Stimulated activated CD4-positive, alpha-beta T cell treated with anti-CD3 and anti-CD28 coated beads, Interleukin-4, amount 100 ng/mL, for 4 hours (primary cell): ENCODE data around the gene MRGPRX3.

Experiments
- DNase-seq, 2 experiments: peaks; one replicate each; pipeline ENCODE4 v3.0.0-alpha.2; 2020

The MRGPRX3 gene

DNA sequence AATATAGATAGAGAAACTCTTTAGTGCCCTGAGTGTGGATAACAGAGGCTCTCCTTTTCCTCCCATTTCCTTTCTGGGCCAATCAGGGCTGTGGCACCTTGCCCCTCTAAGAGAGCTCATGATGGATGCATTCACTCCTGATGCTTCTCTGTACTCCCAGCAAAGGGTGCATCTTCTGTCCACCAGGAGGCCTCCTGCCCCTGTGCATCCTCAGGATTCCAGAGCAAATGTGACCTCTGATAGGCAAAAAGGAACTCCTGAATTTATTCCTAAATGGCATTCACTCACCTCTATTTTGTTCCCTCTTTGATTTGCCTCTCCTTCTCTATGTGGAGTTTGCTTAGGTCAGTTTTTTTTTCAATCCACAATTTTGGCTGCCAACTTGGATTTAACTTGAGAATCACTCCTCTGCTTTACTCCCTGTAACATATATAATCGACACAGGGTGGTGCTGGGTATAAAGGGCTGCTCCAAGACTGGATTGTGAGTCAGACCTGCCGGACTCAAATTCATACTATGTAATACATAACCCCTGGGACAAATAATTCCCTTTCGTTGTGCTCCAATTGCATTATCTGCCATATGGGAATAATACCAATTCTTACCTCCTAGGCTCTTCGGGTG, 39.1 kb downstream of the MRGPRX3 start:
- no peak for DNase-seq

DNA sequence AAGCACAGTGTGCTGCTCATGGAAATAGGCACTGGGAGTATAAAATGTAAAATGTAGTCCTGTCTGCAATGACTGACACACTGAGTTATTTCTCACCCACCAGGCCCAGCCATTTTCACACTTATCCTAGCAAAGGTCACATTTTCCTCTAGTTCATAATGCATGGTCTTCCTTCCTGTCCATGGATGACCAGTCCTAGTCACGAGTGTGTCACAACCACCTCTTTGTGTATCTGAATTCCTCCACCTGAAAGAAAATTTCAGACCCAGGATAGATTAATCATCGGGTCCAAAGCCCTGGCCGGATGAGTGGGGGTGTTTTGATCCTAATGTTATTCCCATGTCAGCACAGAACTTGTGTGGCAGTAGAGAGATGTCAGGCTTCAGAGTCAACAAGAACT, 40.3 kb downstream of the MRGPRX3 start, which contains the start of gene MRGPRX4:
TSS of gene MRGPRX4 (plus strand) at position 172 of the 400 bp plus-strand sequence. CDS start 420 bp downstream, outside the sequence.
- no peak for DNase-seq

DNA sequence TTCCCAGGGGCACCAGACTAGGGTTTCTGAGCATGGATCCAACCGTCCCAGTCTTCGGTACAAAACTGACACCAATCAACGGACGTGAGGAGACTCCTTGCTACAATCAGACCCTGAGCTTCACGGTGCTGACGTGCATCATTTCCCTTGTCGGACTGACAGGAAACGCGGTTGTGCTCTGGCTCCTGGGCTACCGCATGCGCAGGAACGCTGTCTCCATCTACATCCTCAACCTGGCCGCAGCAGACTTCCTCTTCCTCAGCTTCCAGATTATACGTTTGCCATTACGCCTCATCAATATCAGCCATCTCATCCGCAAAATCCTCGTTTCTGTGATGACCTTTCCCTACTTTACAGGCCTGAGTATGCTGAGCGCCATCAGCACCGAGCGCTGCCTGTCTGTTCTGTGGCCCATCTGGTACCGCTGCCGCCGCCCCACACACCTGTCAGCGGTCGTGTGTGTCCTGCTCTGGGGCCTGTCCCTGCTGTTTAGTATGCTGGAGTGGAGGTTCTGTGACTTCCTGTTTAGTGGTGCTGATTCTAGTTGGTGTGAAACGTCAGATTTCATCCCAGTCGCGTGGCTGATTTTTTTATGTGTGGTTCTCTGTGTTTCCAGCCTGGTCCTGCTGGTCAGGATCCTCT, 41.0 kb downstream of the MRGPRX3 start:
- no peak for DNase-seq
